NCI-H1092 (cell line): Measurements from ENCODE around the gene PKDCC.

ENCODE experiments used
- DNase-seq: peaks from one replicate; lab custom pipeline; 2025; lab: John Stamatoyannopoulos, UW

PKDCC gene

DNA sequence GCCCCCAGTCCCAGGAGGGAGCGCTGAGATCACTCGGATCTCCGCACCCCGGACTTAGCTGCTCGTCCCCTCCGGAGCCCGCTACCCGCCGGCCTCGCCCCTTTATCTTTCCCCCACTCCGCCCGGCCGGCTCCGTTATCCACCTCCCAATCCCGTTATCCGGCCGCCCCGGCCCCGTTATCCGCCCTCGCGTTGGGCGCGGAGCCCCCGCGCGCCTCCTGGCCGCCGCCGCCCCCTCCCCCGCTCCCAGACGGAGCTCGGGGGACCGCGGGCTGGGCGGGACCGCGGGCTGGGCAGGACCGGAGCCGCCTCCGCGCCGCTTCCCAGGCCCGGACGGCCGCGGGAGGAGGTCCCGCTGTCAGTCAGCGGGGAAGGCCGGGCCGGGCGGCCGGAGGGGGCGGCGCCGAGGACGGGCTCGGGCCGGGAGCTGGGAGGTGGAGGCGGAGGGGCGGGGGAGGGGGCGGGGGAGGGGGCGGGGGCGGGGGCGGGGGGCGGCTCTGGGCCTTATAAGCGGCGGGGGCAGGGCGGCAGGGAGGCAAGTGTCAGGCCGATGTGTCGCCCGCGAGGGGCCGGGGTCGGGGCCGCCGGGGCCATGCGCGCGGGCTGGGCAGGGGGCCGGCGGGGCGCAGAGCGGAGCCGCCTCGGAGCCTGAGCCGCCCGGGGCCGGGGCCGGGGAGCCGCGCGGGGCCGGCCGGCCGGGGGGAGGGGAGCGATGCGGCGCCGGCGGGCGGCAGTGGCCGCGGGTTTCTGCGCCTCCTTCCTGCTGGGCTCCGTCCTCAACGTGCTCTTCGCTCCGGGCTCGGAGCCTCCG, at the start of gene PKDCC:
TSS of gene PKDCC (plus strand) at position 534 of the 811 bp plus-strand sequence. CDS start at position 713, 179 bp downstream.
- no peak for DNase-seq

GRCh38 chr2:41998186-41999127, 49.4 kb upstream of the PKDCC start:
- no peak for DNase-seq

DNA sequence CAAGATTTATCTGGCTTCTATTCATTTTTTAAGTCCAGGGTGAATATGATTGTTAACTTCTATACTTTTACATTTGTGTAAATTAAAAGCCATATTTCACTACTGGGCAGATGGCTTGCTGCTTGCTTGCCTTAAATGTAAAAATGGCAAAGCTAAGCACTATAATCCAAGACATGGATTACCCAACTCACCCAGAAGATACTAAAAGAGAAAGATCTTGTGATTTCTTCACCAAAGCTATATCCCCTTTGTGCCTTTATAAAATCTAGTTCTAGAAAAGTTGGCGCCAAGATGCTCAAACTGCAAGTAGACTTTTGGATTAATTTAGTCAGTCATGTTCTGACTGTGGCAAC, 48.7 kb upstream of the PKDCC start:
- DNase-seq, result no peak

- no peak for DNase-seq
These were observed 48.1 kb upstream of the PKDCC start for GRCh38 chr2:41999592-42000281.

DNA sequence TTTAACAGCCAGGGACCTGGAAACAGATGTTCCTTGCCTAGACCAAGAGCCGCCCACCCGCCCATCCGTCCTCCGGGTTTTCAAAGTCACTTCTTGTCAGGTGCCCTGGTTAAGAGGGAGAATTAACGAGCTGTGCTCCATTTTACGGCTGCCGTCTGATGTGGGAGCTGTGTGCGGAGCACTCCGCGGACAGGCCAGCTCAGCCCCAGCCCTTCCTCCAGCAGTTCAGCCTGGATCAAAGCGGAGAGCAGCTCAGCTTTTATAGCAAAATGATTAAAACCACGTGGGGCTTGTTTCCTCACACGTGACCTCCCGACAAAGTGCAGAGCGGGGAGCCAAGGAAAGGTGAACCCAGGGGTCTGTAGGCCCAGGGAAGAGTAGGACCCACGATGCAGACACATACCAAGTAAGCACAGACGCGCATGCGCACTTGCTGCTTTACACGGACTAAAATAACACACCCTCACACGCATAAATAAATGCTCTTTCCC, 46.1 kb upstream of the PKDCC start:
- no peak for DNase-seq

DNA sequence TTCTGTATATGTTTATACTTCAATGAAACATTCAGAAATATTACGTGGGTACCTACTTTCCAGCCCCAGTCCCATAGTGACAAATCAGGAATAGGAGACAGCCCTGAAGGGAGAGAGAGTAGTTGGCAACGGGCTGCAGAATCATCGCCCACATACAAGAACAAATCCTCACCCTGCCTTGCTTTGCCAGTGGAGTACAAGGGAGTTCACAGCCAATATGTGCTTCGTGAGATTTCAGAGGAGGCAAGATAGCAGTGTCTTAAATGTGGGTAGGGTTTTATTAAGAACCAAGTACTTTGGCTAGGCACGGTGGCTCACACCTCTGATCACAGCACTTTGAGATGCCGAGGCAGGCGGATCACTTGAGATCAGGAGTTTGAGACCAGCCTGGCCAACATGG, 40.3 kb upstream of the PKDCC start:
- DNase-seq, result no peak

DNA sequence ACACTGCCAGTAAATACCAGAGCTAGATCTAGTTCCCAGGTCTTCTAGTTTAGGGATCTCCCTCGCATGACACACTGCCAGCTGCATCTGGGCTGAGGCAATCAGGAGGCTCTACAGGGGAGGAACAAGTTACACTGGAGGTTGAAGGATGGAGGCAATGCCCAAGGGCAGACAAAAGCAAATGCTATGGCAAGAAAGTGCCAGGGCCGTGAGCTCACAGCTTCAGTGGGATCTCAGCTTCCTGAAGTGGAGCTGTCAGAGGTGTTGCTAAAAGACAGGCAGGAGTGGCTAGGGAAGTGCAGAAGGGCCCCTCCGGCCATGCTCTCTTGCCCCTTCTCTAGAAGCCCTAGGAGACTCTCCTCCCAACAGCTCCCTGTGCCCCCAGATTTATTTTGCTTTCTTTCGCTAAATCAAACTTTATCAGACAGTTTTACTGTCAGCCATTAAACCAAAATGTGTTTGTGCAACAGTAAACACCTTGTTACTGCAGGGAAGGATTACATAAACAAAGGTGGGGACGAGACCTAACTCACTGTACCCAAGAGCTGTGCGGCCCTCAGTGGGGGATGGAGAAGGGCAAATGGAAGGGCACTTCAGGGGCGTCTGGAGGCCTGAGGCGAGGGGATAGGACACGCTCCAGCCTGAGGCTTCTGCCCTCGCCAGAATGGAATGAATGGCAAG, 39.4 kb upstream of the PKDCC start:
- DNase-seq, result no peak

- no peak for DNase-seq
These were observed 37.9 kb upstream of the PKDCC start for GRCh38 chr2:42009657-42010580.

DNA sequence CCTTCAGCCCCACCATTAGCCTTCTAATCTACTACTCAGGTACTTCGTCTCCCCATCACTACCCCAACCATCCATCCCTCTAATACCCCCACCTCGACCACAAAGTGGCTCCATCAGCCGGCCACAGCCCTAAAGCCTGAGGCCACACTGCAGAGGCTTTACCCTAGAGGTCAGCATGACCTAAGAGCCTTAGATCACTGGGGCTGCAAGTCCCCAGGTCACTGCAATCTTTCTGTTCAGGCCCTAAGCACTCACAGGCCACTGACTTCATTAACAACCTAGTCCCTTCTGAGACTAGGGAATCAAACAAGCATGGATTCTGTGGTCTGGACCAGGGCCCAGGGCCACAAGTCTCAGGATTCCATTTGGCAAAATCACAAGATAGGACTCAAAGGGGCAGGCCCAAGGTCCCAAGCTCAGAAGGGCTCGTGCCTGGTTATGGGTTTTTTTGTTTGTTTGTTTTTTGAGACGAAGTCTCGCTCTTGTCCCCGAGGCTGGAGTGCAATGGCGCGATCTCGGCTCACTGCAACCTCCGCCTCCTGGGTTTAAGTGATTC, 37.0 kb upstream of the PKDCC start:
- no peak for DNase-seq

- no peak for DNase-seq
These were observed 35.7 kb upstream of the PKDCC start for GRCh38 chr2:42012137-42012536.

- DNase-seq, result no peak
These were observed 35.2 kb upstream of the PKDCC start for GRCh38 chr2:42012651-42013050.

DNA sequence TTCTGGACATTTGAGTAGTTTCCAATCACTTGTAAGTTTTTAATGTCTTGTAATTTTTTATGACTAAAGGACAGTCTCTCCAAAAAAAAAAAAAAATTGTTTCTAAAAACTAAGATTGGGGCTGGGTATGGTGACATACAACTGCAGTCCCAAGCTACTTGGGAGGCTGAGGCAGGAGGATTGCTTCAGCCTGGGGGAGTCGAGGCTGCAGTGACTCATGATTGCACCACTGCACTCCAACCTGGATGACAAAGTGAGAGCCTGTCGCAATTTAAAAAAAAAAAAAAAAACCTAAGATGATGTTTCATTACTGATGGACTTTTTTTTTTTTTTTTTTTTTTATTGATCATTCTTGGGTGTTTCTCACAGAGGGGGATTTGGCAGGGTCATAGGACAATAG, 34.4 kb upstream of the PKDCC start:
- DNase-seq, result no peak

DNA sequence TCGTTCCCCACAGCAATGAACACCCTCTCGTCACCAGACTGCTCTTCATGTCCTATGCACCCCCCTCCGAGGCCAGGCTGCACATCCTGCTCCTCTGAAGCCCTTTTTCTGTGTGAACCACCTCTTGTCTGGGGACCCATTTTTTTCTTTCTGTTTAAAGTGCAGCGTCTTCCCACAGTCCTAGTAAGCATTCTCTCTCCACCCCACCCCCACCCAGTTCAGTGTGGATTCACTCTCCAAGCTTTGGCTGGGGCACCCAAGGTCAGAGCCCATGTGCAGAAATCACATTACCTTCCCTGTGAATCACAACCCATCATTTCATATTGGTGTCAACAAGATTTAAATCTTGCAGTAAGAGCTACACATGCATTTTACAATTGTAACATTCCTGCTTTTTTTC, 26.4 kb upstream of the PKDCC start:
- no peak for DNase-seq

- DNase-seq, result no peak
These were observed 22.7 kb upstream of the PKDCC start for GRCh38 chr2:42025151-42025582.

DNA sequence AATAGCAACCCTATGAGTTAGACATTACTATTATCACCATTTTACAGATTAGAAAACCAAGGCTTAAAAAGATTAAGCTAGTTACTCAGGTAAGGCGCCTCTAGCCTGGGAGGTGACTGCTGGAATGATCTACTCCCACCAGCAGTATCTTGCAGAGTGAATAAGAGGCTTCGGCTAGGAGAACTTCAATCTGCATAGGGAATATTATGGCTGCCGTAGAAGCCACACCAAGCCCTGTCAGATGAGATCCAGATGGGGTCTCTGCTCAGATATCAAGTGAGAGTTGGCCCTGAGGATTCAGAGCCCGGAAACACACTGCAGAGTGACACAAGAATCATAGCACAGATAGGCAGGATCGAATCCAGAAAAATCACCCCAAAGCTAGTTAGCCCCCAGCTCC, 21.5 kb upstream of the PKDCC start:
- no peak for DNase-seq

DNA sequence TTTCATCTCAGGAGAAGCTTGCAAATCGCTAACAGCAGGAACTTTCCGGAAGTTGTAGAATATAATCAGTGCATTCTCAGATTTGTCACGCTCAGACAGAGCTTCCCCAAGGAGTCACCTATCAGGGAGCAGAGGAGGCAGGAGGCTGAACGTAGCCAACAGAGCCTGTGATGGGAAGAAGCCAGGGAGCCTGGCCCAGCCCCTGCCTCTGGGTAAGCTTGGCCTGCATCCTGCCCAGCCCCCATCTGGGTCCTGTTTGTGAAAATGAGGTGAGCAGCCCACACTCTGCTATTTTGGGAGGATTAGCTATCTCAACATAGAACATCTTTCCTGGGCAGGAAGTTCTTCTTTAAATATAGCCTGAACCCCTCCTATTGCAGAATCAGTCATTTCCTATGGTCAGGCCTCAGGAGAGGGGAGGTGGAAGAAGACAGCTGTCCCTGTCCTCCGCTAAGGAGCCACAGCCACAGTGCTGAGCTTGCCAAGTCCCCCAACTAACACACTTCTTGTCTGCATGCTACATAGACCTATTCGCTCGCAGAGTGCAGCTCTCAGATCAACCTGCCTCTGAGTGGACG, 19.2 kb upstream of the PKDCC start:
- DNase-seq, result no peak

DNA sequence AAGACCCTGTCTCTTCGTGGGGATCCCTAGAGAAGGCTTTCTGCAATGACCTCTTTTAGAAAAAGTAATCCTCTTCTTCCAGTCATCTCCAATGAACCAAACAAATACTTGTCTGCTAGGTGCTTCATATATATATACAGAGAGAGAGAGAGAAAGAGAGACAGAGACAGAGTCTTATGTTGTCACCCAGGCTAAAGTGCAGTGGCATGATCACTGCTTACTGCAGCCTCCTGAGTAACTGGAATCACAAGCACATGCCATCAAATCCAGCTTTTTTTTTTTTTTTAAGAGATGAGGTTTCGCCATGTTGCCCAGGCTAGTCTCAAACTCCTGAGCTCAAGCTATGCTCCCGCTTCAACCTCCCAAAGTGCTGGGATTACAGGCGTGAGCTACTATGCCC, 18.6 kb upstream of the PKDCC start:
- no peak for DNase-seq

- no peak for DNase-seq
These were observed 18.1 kb upstream of the PKDCC start for GRCh38 chr2:42029639-42030199.

GRCh38 chr2:42030200-42030759, 17.5 kb upstream of the PKDCC start:
- DNase-seq, result no peak
